Mononuclear cell (primary cell): Measurements from ENCODE around the gene PPIE. TPM values are rescaled to one million over a fixed set of nuclear protein-coding genes. Genes with fewer than 3 reads are reported as not detected.

ENCODE experiments used
- H3K27me3 ChIP-seq: 2 replicates; pipeline ENCODE4 v1.6.0; 2011; ENCODE audit warnings: low read length, control low read depth; ENCODE audit not compliant: insufficient read depth
- H3K4me1 ChIP-seq: 2 replicates; pipeline ENCODE4 v1.5.1; 2011; ENCODE audit warnings: mild to moderate bottlenecking, low read length, control low read depth; ENCODE audit not compliant: insufficient read depth
- H3K4me3 ChIP-seq: 2 replicates; pipeline ENCODE4 v1.5.1; 2011; ENCODE audit warnings: mild to moderate bottlenecking, low read length, moderate library complexity
- H3K9me3 ChIP-seq: 2 replicates; pipeline ENCODE4 v1.5.1; 2011; ENCODE audit warnings: low read depth, mild to moderate bottlenecking, control low read depth, low read length
- total RNA-seq: library from RNA; depleted of rRNA; stranded (reverse); fragments of >200 nt; gene quantifications from one replicate; pipeline ENCODE4 v1.2.3, GENCODE V29; 2012

PPIE gene
- total RNA-seq, 1 donor: 20.7 TPM

GRCh38 chr1:39704757-39705156, 33.9 kb upstream of the PPIE start:
- Histone ChIP-seq H3K4me3 (no peak overlapping the region), H3K4me1 (no peaks in the 10 kb centered on the region), H3K9me3 (no peaks in the 10 kb centered on the region), H3K27me3 (no peaks in the 10 kb centered on the region)

- H3K4me1 ChIP-seq: no peaks in the 10 kb centered on the region
These were observed 31.2 kb upstream of the PPIE start for GRCh38 chr1:39707506-39707905.

GRCh38 chr1:39711104-39711965, 27.3 kb upstream of the PPIE start:
- H3K4me1 ChIP-seq: peaks cover 4% of the 10 kb centered on the region

More at GRCh38 chr1:39707506-39707905, 31.2 kb upstream of the PPIE start:
- no peak overlapping the region for H3K4me3 ChIP-seq
- no peaks in the 10 kb centered on the region for H3K9me3 ChIP-seq
- no peaks in the 10 kb centered on the region for H3K27me3 ChIP-seq

GRCh38 chr1:39711966-39712340, 26.7 kb upstream of the PPIE start:
- no peak overlapping the region for H3K4me3 ChIP-seq
- H3K4me1 ChIP-seq: peaks cover 4% of the 10 kb centered on the region
- H3K9me3 ChIP-seq: no peaks in the 10 kb centered on the region
- H3K27me3 ChIP-seq: peaks cover under 1% of the 10 kb centered on the region

More at GRCh38 chr1:39711104-39711965, 27.3 kb upstream of the PPIE start:
- H3K27me3 ChIP-seq: no peaks in the 10 kb centered on the region
- H3K4me3 ChIP-seq: no peak overlapping the region
- no peaks in the 10 kb centered on the region for H3K9me3 ChIP-seq

- Histone ChIP-seq H3K4me1 (peaks cover 4% of the 10 kb centered on the region), H3K4me3 (no peak overlapping the region)
These were observed 25.1 kb upstream of the PPIE start for GRCh38 chr1:39713557-39713956.

GRCh38 chr1:39717809-39718208, 20.9 kb upstream of the PPIE start:
- Histone ChIP-seq H3K4me1 (peaks cover 4% of the 10 kb centered on the region), H3K9me3 (no peaks in the 10 kb centered on the region), H3K4me3 (no peak overlapping the region), H3K27me3 (peaks cover 28% of the 10 kb centered on the region)

More at GRCh38 chr1:39713557-39713956, 25.1 kb upstream of the PPIE start:
- Histone ChIP-seq H3K27me3 (peaks cover 12% of the 10 kb centered on the region), H3K9me3 (no peaks in the 10 kb centered on the region)

- Histone ChIP-seq H3K4me3 (no peak overlapping the region), H3K27me3 (peaks cover 43% of the 10 kb centered on the region), H3K9me3 (no peaks in the 10 kb centered on the region), H3K4me1 (no peaks in the 10 kb centered on the region)
These were observed 18.3 kb upstream of the PPIE start for GRCh38 chr1:39720094-39720999.

- H3K27me3 ChIP-seq: peaks cover 55% of the 10 kb centered on the region
- H3K9me3 ChIP-seq: no peaks in the 10 kb centered on the region
- H3K4me1 ChIP-seq: no peaks in the 10 kb centered on the region
- H3K4me3 ChIP-seq: no peak overlapping the region
These were observed 17.0 kb upstream of the PPIE start for GRCh38 chr1:39721664-39722063.

- H3K27me3 ChIP-seq: peaks cover 58% of the 10 kb centered on the region
- no peaks in the 10 kb centered on the region for H3K9me3 ChIP-seq
- no peaks in the 10 kb centered on the region for H3K4me1 ChIP-seq
- no peak overlapping the region for H3K4me3 ChIP-seq
These were observed 16.2 kb upstream of the PPIE start for GRCh38 chr1:39722495-39722894.

GRCh38 chr1:39726600-39726999, 12.1 kb upstream of the PPIE start:
- peaks cover 76% of the 10 kb centered on the region for H3K27me3 ChIP-seq
- H3K4me3 ChIP-seq: no peak overlapping the region
- H3K9me3 ChIP-seq: no peaks in the 10 kb centered on the region
- H3K4me1 ChIP-seq: no peaks in the 10 kb centered on the region

GRCh38 chr1:39727221-39727931, 11.3 kb upstream of the PPIE start:
- no peaks in the 10 kb centered on the region for H3K9me3 ChIP-seq
- no peaks in the 10 kb centered on the region for H3K4me1 ChIP-seq
- peaks cover 70% of the 10 kb centered on the region for H3K27me3 ChIP-seq
- H3K4me3 ChIP-seq: no peak overlapping the region

GRCh38 chr1:39727932-39728317, 10.8 kb upstream of the PPIE start:
- no peaks in the 10 kb centered on the region for H3K9me3 ChIP-seq
- H3K4me3 ChIP-seq: no peak overlapping the region
- no peaks in the 10 kb centered on the region for H3K4me1 ChIP-seq
- H3K27me3 ChIP-seq: peaks cover 71% of the 10 kb centered on the region

GRCh38 chr1:39729030-39729429, 9.7 kb upstream of the PPIE start:
- Histone ChIP-seq H3K9me3 (no peaks in the 10 kb centered on the region), H3K4me3 (no peak overlapping the region), H3K4me1 (no peaks in the 10 kb centered on the region), H3K27me3 (peaks cover 75% of the 10 kb centered on the region)

GRCh38 chr1:39729842-39730241, 8.8 kb upstream of the PPIE start:
- Histone ChIP-seq H3K27me3 (peaks cover 73% of the 10 kb centered on the region), H3K4me3 (no peak overlapping the region), H3K4me1 (no peaks in the 10 kb centered on the region), H3K9me3 (no peaks in the 10 kb centered on the region)

GRCh38 chr1:39732730-39733129, 6.0 kb upstream of the PPIE start:
- H3K4me3 ChIP-seq: no peak overlapping the region
- H3K27me3 ChIP-seq: peaks cover 48% of the 10 kb centered on the region
- H3K9me3 ChIP-seq: no peaks in the 10 kb centered on the region
- H3K4me1 ChIP-seq: no peaks in the 10 kb centered on the region
